Prostate gland (tissue), 2 donors: ENCODE data around the gene SGPL1.

ENCODE experiments used
- POLR2A ChIP-seq: fragments of 450-650 bp; IDR thresholded peaks from one replicate; pipeline ENCODE4 v1.6.1; 2016; ENCODE audit warnings: antibody characterized with exemption, mild to moderate bottlenecking
- TF ChIP-seq, protein P1 (sequence below), 4 experiments: fragments of 200-600 bp in 2 of 4; fragments of 450-650 bp in 2 of 4; sonication (generic) in 2 of 4; IDR thresholded peaks; 1 replicate in 3 of 4; 2 replicates in 1 of 4; pipeline ENCODE4 v1.5.1; 2016 to 2019; ENCODE audit warnings: antibody characterized with exemption in 4 of 4, mild to moderate bottlenecking in 2 of 4, moderate library complexity in 2 of 4

DNA sequence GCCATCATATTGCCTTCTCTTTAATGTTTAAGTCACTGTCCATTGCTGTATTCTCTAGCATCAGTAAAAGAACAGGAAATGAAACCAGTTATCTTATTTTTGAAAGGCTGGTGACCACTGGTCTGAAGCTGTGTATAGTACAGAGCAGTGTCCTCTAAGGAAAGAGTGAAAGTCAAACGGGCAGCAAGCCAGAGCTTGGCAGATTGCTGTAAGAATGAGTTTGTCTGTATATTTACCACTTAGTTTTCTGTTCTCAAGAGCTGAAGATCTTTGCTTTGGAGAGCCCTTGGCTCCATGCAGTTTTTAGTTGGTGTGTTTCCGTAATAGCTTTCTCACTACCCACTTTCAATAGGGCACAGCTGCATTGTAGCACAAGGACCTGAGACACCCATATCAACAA, 40.7 kb downstream of the SGPL1 start:
- TF ChIP-seq, protein P1, sequence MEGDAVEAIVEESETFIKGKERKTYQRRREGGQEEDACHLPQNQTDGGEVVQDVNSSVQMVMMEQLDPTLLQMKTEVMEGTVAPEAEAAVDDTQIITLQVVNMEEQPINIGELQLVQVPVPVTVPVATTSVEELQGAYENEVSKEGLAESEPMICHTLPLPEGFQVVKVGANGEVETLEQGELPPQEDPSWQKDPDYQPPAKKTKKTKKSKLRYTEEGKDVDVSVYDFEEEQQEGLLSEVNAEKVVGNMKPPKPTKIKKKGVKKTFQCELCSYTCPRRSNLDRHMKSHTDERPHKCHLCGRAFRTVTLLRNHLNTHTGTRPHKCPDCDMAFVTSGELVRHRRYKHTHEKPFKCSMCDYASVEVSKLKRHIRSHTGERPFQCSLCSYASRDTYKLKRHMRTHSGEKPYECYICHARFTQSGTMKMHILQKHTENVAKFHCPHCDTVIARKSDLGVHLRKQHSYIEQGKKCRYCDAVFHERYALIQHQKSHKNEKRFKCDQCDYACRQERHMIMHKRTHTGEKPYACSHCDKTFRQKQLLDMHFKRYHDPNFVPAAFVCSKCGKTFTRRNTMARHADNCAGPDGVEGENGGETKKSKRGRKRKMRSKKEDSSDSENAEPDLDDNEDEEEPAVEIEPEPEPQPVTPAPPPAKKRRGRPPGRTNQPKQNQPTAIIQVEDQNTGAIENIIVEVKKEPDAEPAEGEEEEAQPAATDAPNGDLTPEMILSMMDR (IDR thresholded peaks at IDR 0.05): no peak
- TF ChIP-seq POLR2A: no peak
